ENCODE results near the gene PAX9. TPM values are rescaled to one million over a fixed set of nuclear protein-coding genes. Genes with fewer than 3 reads are reported as not detected.

Gene PAX9
- total and polyA plus RNA-seq, 8 donors: 0.37 to 17.0 TPM; not detected in 6

- H3K27me3 ChIP-seq: peaks cover 15 to 96% (median 74%) of the 10 kb centered on the region in 3 donors
- 3 to 8% (median 5%) methylated on average over 47 to 62 of the region's 62 CpGs for WGBS, 5 donors
- DNase-seq: peak in 1 of 2 donors; percentile 71
- H3K27ac ChIP-seq: no peak overlapping the region
- intact Hi-C loops (cut with DNase I; ENCODE audit: low total_unique reads): loop anchor here (5.0 kb wide), 1 partner anchor 289 kb away; no protein-coding TSS in a partner anchor
- peak overlapping the region; percentile 31 to 59 (median 42) for H3K4me3 ChIP-seq
- H3K36me3 ChIP-seq: no peaks in the 10 kb centered on the region
- TF ChIP-seq EP300 (IDR thresholded peaks at IDR 0.05): no peak
- peak in 3 of 7 experiments; percentile 34 to 46 (median 42) for TF ChIP-seq CTCF (IDR thresholded peaks at IDR 0.05)
- TF ChIP-seq POLR2A (IDR thresholded peaks at IDR 0.05): no peak
- TF ChIP-seq POLR2AphosphoS5 (IDR thresholded peaks at IDR 0.05): no peak
- no peaks in the 10 kb centered on the region for H3K9me3 ChIP-seq
- peaks cover 17 to 25% (median 21%) of the 10 kb centered on the region in 4 donors for H3K4me1 ChIP-seq
These were observed 13.6 kb upstream of the PAX9 start for GRCh38 chr14:36647824-36648753.

- peaks cover 30 to 100% (median 94%) of the 10 kb centered on the region in 3 donors for H3K27me3 ChIP-seq
- intact Hi-C loops (cut with DNase I; ENCODE audit: low total_unique reads): loop anchor here (5.0 kb wide), 1 partner anchor 287 kb away; no protein-coding TSS in a partner anchor
- no peak overlapping the region for H3K4me3 ChIP-seq
- H3K36me3 ChIP-seq: no peaks in the 10 kb centered on the region
- no peak for DNase-seq
- 13 to 28% (median 17%) methylated on average over 4 of the region's 4 CpGs for WGBS, 5 donors
- H3K27ac ChIP-seq: no peak overlapping the region
- H3K9me3 ChIP-seq: peaks cover 0 to 12% (median 0%) of the 10 kb centered on the region in 4 donors
- TF ChIP-seq POLR2A (IDR thresholded peaks at IDR 0.05): no peak
- no peak for TF ChIP-seq POLR2AphosphoS5 (IDR thresholded peaks at IDR 0.05)
- no peak for TF ChIP-seq EP300 (IDR thresholded peaks at IDR 0.05)
- peaks cover 17 to 35% (median 24%) of the 10 kb centered on the region in 4 donors for H3K4me1 ChIP-seq
These were observed 11.6 kb upstream of the PAX9 start for GRCh38 chr14:36649872-36650650.

GRCh38 chr14:36652542-36653201 lies 9.0 kb upstream of the PAX9 start:
- DNase-seq: no peak
- H3K4me3 ChIP-seq: no peak overlapping the region
- peaks cover 0 to 25% (median 0%) of the 10 kb centered on the region in 4 donors for H3K9me3 ChIP-seq
- H3K27ac ChIP-seq: no peak overlapping the region
- peaks cover 47 to 100% (median 95%) of the 10 kb centered on the region in 3 donors for H3K27me3 ChIP-seq
- H3K36me3 ChIP-seq: no peaks in the 10 kb centered on the region
- peaks cover 24 to 45% (median 34%) of the 10 kb centered on the region in 4 donors for H3K4me1 ChIP-seq
- TF ChIP-seq POLR2AphosphoS5 (IDR thresholded peaks at IDR 0.05): no peak
- no peak for TF ChIP-seq POLR2A (IDR thresholded peaks at IDR 0.05)
- no peak for TF ChIP-seq EP300 (IDR thresholded peaks at IDR 0.05)
- TF ChIP-seq CTCF (IDR thresholded peaks at IDR 0.05): no peak
- intact Hi-C loops (cut with DNase I; ENCODE audit: low total_unique reads): no loop called here

DNA sequence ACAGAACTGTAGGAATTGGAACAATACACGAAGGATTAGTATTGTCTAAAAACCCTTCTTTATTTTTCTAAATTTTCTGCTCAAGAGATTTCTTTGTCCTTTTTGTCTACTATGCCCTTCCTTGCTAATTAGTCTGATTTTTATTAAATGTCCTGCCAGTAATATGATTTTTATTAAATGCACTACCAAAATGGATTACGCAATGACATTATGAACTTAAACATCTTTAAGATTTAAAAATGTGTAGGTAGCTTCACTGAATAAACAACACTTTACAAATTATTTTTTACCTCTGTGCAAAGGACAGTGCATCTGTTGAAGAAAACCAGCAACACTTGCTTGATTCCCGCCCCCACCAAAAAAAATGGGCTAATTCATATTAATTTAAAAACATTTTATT lies 8.2 kb upstream of the PAX9 start:
- H3K27ac ChIP-seq: no peak overlapping the region
- H3K4me3 ChIP-seq: no peak overlapping the region
- peaks cover 51 to 100% (median 95%) of the 10 kb centered on the region in 3 donors for H3K27me3 ChIP-seq
- H3K4me1 ChIP-seq: peaks cover 22 to 45% (median 34%) of the 10 kb centered on the region in 4 donors
- intact Hi-C loops (cut with DNase I; ENCODE audit: low total_unique reads): no loop called here
- 28 to 43% (median 34%) methylated on average over 3 of the region's 3 CpGs for WGBS, 5 donors
- H3K36me3 ChIP-seq: no peaks in the 10 kb centered on the region
- peaks cover 0 to 31% (median 0%) of the 10 kb centered on the region in 4 donors for H3K9me3 ChIP-seq
- DNase-seq: no peak
- TF ChIP-seq POLR2A (IDR thresholded peaks at IDR 0.05): no peak
- no peak for TF ChIP-seq EP300 (IDR thresholded peaks at IDR 0.05)
- no peak for TF ChIP-seq CTCF (IDR thresholded peaks at IDR 0.05)

All from stomach (tissue), 9 donors.